T follicular helper cell (primary cell): ENCODE results near the gene USP8.

Experiments used
- DNase-seq: peaks from one replicate; pipeline ENCODE4 v3.0.0-alpha.2; 2020; ENCODE audit warnings: low read depth

Gene USP8

GRCh38 chr15:50543556-50543955 is 119.4 kb downstream of the USP8 start:
- DNase-seq: no peak

GRCh38 chr15:50544368-50544767 is 120.2 kb downstream of the USP8 start:
- no peak for DNase-seq

- DNase-seq: no peak
Observed at GRCh38 chr15:50546566-50546965, 122.4 kb downstream of the USP8 start, which contains the start of gene USP50. Gene USP50, minus strand, starts transcription at chr15:50546666. Its CDS starts 141 bp downstream, at chr15:50546525.

- DNase-seq: no peak
Observed at GRCh38 chr15:50549326-50549725, 125.1 kb downstream of the USP8 start.

GRCh38 chr15:50552238-50552637 is 128.0 kb downstream of the USP8 start:
- no peak for DNase-seq

GRCh38 chr15:50556642-50557371 is 132.6 kb downstream of the USP8 start:
- DNase-seq: no peak

GRCh38 chr15:50558012-50558411 is 133.8 kb downstream of the USP8 start:
- no peak for DNase-seq

GRCh38 chr15:50562735-50563640 is 138.8 kb downstream of the USP8 start:
- DNase-seq: no peak

- no peak for DNase-seq
Observed at GRCh38 chr15:50563756-50564155, 139.6 kb downstream of the USP8 start.
